ENCODE measurements around the gene CDH26.

Gene CDH26

DNA sequence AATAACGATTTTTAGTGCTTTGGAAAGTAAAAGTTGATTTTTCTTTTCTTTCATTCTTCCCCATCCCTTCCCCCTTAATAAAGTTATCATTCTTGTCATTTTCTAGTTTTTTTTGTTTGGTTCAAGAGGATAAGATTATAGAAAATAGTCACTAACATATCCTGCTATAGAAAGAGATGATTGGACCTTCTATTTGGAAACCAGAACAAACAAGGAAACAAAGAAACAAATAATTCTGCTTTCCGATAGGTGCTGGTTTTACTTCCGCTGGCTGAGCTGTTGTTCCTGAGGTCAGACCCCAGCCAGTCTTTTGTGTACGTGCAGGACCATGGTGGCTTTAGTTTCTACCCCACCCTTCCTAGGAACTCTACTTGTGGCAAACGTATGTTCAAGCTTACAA, at the start of gene CDH26:
TSS of gene CDH26 (plus strand) at position 301 of the 400 bp plus-strand sequence. CDS start 304 bp downstream, outside the sequence.
- no peak for DNase-seq

GRCh38 chr20:59908855-59909254, 49.4 kb upstream of the CDH26 start:
- no peak for DNase-seq

DNA sequence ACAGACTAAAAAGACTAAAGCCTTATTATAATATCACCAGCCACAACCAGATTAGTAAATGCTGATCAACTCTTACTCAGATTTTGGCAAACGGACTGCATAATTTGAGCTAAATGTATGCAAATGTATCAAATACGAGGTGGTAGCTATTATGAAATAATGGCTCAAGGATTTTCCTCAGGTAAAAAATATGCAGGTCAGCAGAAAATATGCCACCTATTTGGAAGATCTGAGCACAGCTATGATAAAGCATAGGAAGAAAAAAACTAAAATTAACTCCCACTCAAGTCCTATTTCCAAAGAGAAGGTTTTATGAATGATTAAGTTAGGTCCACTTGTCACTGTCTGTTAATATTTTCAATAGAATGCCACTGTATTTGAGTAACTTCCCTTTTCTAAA, 47.2 kb upstream of the CDH26 start:
- DNase-seq: no peak

DNA sequence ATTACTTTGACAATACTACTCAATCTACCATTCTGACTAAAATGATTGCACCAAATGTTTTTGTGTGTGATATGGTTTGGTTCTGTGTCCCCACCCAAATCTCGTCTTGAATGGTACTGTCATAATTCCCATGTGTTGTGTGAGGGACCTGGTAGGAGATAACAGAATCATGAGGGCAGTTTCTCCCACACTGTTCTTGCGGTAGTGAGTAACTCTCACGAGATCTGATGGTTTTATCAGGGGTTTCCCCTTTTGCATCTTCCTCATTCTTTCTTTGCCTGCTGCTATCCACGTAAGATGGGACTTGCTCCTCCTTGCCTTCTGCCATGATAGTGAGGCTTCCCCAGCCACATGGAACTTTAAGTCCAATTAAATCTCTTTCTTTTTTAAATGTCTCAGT, 45.6 kb upstream of the CDH26 start:
- peak; percentile 60 for DNase-seq

DNA sequence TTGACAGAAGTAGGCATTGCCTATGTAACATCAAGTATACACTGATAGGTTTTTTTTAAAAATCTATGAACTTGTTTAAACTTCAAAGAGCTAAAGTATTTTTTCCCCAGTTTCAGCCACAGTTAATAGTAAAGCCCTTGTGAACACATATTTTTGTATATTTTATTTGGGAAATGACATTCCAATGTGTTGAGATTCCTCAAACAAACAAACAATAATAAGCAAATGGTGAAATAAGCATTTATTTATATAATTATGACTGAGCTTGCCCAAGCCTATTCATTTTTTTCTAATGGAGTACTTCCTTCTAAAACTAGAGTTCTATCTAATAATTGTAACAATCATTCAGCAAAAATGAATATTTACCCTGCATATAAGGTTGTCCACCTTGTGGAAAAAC, 37.3 kb upstream of the CDH26 start:
- no peak for DNase-seq

DNA sequence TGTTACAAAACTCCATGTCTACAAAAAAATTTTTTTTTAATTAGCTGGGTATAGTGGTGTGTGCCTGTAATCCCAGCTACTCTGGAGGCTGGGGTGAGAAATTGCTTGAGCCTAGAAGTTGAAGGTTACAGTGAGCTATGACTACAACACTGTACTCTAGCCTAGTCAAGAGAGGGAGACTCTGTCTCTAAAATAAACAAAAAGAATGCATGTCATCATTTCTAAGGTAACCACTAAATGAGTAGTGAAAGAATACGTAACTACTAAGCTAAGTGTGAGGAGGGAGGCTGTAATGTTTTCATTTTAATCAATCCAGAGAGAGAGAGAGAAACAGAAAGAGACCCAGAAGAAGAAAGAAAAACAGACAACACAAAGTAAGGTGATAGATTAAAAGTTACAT, 34.7 kb upstream of the CDH26 start:
- no peak for DNase-seq

DNA sequence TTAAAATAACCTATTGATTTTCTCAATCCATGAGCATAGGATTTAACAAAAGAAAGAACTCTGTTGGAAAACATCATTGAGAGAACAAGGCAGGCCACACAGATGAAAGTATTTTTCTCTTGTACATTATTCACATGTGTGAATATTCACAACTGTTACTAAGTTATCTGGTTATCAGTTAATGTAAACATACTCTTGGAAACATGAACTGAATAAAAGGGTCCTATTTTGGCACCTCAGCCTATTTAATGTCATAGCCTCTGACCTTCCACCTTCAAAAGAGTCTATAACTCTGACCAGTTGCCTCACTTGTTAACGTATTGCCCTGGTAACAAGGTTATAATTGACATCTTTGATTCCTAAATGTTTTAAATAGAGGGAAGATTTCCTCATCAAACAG, 32.9 kb upstream of the CDH26 start:
- no peak for DNase-seq

DNA sequence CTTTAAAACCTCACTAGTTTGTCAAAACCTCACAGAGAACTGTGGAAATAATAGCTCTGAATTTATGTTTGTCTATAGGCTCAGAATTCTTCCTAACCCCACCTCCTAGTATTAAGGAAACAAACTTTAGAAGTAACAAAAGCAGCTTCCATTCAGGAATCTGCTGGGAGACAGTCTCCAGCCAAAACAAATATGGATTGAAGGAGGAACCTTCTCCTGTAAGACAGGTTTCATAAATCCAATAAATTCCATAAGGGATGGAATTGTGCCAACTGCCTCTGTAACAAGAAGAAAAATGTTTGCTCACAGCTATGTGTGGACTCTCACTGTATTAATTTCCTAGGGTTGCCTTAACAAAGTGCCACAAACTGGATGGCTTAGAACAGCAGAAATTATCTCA, 32.3 kb upstream of the CDH26 start:
- DNase-seq: no peak

DNA sequence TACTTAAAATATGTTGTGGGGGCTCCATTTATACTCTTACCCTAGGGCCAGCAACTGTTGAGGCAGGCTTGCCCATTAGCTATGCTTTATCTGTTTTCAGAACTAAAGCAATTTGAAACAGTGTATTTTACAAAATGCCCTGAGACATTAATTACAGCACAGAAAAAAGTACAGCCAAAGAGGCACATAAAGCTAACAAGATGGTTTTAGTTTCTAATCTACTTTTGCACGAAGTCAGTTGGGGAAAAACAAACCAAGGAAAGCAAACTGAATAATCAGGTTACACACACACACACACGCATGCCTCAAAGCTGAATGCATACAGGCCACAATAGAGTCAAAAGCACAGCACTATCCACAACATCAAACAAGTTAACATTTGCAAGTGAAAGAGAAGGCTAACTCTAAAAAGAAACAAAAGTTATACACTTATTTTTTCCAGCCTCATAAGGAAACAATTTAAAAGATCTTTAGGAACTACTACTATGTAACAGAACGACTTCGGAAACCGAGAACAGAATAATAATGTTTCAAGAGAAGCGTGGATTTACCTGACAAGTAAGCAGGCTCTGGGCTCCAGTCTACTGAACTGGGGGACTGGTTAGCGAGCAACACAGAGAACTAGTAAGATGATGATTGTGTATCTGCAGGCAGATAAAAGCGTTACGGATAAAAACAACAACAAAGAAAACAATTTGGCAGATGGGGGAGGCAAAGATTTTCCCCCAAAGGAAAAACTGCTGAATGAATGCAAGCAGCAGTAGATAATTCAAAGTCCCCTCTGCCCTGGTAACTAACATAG, 26.5 kb upstream of the CDH26 start:
- no peak for DNase-seq

- no peak for DNase-seq
Measured at GRCh38 chr20:59932616-59933295, 25.5 kb upstream of the CDH26 start.

GRCh38 chr20:59933296-59933848, 24.9 kb upstream of the CDH26 start, which contains the start of gene SYCP2:
Gene SYCP2, minus strand, starts transcription at chr20:59933637. Its CDS starts 11,224 bp downstream, at chr20:59922413.
- no peak for DNase-seq

DNA sequence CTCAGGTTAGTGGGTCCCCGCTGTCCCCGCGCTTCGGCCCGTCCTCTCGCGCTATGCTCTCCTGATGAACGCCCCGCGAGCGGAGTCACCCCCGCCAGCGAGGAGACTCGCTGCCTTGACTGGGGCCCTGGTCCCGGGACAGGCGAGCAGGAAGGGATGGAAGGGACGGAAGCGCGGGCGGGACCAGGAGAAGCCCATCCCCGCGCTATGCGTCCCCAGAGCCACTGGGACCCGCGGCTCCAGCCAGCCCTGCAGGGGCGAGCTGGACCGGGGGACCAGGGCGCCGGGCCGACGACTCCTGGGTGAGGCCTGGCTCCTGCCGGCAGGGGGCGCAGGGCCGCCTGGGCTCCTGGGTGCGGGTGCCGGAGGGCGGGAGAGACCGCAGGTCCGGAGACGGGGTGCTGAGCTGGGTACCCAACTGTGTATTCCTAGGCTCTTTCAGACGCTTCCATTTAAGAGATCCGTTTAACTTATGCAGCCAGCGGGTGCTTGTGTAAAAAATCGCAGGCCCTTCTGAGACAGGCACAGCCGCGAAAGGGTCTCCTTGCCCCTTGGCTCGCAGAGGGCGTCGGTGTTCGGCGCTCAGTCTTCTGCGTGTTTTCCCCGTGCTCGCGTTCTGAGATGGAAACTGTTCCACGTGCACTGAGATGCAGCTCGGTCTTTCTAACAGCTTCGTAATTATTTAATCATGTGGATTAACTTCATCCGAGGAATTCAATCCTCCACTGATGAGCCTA, 24.2 kb upstream of the CDH26 start:
- DNase-seq: peak; percentile 84

- no peak for DNase-seq
Measured at GRCh38 chr20:59935457-59936185, 22.6 kb upstream of the CDH26 start.

DNA sequence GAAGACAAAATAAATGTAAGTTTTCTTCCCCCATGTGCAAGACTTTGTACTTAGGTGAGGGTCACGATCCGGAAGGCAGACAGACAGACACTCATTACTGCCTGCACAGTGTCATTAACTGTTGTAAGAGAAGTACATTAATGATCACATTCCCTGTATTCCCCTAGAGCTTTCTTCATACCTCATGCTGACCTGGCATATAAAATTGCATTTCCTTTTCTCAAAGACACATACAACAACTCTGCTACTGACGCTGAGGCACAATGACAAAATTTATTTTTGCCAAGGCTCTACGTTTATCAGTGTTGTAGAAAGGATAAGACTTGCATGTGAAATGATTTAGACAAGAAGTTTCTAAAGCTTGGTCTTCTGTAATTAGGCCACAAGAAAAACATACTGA, 21.8 kb upstream of the CDH26 start:
- DNase-seq: no peak

GRCh38 chr20:59937150-59937549, 21.1 kb upstream of the CDH26 start:
- DNase-seq: no peak

- DNase-seq: no peak
Measured at GRCh38 chr20:59938221-59938620, 20.0 kb upstream of the CDH26 start.

- no peak for DNase-seq
Measured at GRCh38 chr20:59938696-59939051, 19.5 kb upstream of the CDH26 start.

GRCh38 chr20:59939052-59939878, 19.0 kb upstream of the CDH26 start:
- DNase-seq: no peak

- peak; percentile 45 for DNase-seq
Measured at GRCh38 chr20:59939879-59940128, 18.4 kb upstream of the CDH26 start.

GRCh38 chr20:59940129-59940955, 17.9 kb upstream of the CDH26 start, which contains the start of the genes FAM217B and PPP1R3D:
Gene FAM217B, plus strand, starts transcription at chr20:59940389. Its CDS starts 3,555 bp downstream, at chr20:59943944.
Gene PPP1R3D, minus strand, starts transcription at chr20:59940305. Its CDS starts 374 bp downstream, at chr20:59939931.
- peak; percentile 98 for DNase-seq

- DNase-seq: no peak
Measured at GRCh38 chr20:59940956-59941294, 17.3 kb upstream of the CDH26 start.

Data from suppressor macrophage treated with lipopolysaccharide for 4 hours (primary cell).